ENCODE results near the gene SEMA3D.

SEMA3D gene

GRCh38 chr7:85078181-85078580 lies 108.7 kb downstream of the SEMA3D start:
- DNase-seq (ENCODE audit: low spot score), result no peak

GRCh38 chr7:85075864-85076263 lies 111.0 kb downstream of the SEMA3D start:
- no peak for DNase-seq (ENCODE audit: low spot score)

- DNase-seq (ENCODE audit: low spot score), result no peak
Observed at GRCh38 chr7:85074992-85075391, 111.9 kb downstream of the SEMA3D start.

GRCh38 chr7:85074016-85074415 lies 112.8 kb downstream of the SEMA3D start:
- DNase-seq (ENCODE audit: low spot score), result no peak

- no peak for DNase-seq (ENCODE audit: low spot score)
Observed at GRCh38 chr7:85070967-85071628, 115.8 kb downstream of the SEMA3D start.

GRCh38 chr7:85068799-85069198 lies 118.1 kb downstream of the SEMA3D start:
- DNase-seq (ENCODE audit: low spot score), result no peak

- DNase-seq (ENCODE audit: low spot score), result no peak
Observed at GRCh38 chr7:85067371-85067770, 119.5 kb downstream of the SEMA3D start.

- DNase-seq (ENCODE audit: low spot score), result no peak
Observed at GRCh38 chr7:85065888-85066485, 120.9 kb downstream of the SEMA3D start.

GRCh38 chr7:85065306-85065705 lies 121.5 kb downstream of the SEMA3D start:
- DNase-seq (ENCODE audit: low spot score), result no peak

GRCh38 chr7:85062651-85063050 lies 124.2 kb downstream of the SEMA3D start:
- no peak for DNase-seq (ENCODE audit: low spot score)

GRCh38 chr7:85061456-85061855 lies 125.4 kb downstream of the SEMA3D start:
- no peak for DNase-seq (ENCODE audit: low spot score)

GRCh38 chr7:85060696-85061095 lies 126.2 kb downstream of the SEMA3D start:
- DNase-seq (ENCODE audit: low spot score), result no peak

GRCh38 chr7:85055906-85056305 lies 130.9 kb downstream of the SEMA3D start:
- no peak for DNase-seq (ENCODE audit: low spot score)

GRCh38 chr7:85055196-85055595 lies 131.7 kb downstream of the SEMA3D start:
- DNase-seq (ENCODE audit: low spot score), result no peak

GRCh38 chr7:85054306-85054705 lies 132.6 kb downstream of the SEMA3D start:
- DNase-seq (ENCODE audit: low spot score), result no peak

- no peak for DNase-seq (ENCODE audit: low spot score)
Observed at GRCh38 chr7:85052894-85053293, 134.0 kb downstream of the SEMA3D start.

GRCh38 chr7:85052056-85052737 lies 134.7 kb downstream of the SEMA3D start:
- DNase-seq (ENCODE audit: low spot score), result no peak

GRCh38 chr7:85046534-85046933 lies 140.3 kb downstream of the SEMA3D start:
- no peak for DNase-seq (ENCODE audit: low spot score)

GRCh38 chr7:85041605-85042216 lies 145.1 kb downstream of the SEMA3D start:
- no peak for DNase-seq (ENCODE audit: low spot score)

- no peak for DNase-seq (ENCODE audit: low spot score)
Observed at GRCh38 chr7:85039196-85039923, 147.5 kb downstream of the SEMA3D start.

- no peak for DNase-seq (ENCODE audit: low spot score)
Observed at GRCh38 chr7:85038466-85038865, 148.4 kb downstream of the SEMA3D start.

- DNase-seq (ENCODE audit: low spot score), result no peak
Observed at GRCh38 chr7:85033263-85033662, 153.6 kb downstream of the SEMA3D start.
